ENCODE results near the gene ANKRD44.
"Not testable (repeated sequence)": the region's sequence is repeated elsewhere in the genome, so short reads cannot be mapped to it uniquely, and the experiment has no call there.

The ANKRD44 gene

DNA sequence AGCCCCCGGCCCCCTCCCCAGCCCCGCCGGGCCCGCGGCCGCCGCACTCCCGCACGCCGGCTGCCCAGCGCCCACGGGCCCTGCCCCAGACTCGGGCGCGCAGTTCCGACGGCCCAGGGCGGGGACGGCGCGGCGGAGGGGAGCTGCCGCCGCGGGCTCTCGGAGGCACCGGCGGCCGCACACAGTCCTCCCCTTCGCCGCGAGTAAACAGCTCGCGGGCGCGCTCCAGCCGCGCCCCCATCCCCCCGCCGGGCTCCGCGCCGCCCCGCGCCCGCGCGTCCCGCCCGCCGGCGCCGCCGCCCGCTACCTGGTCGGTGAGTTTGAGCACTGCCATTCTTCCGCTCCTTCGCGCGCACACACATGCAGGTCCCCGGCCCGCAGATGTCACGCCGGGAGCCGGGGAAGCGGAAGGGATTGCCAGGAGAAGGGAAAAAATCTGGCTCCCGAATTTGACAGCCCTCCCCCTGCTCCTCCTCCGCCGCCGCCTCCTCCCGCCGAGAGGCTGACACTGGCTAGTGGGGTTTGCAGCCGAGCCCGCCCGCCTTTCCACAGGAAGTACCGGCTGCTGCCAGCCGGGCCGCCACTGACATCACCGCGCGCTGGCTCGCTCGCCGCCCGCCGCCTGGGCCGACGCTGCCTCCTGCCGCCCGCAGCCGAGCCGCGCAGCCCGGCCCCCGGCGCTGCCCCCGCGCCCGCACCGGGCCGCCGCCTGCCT is at the start of gene ANKRD44:
ANKRD44 (minus strand) TSS at position 510 of the 715 bp plus-strand sequence; CDS start at position 334, 176 bp downstream.
- DNase-seq: peak; percentile 37 to 78

DNA sequence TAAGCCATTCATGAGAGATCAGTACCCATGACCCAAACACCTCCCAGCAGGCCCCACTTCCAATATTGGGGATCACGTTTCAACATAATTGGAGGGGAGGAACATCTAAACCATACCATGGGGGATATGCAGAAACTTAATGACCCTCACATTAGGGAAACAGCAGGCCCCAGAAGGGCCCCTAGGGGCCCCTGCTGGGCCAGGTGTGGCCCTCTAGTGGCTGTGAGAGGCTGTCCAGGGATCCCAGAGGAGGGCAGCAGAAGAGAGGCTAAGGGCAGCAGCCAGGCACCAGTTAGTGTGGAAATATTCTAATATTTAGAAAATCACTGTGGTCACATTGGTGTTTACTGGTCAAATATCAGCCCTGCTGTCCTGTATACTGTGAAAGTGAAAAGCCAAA is 49.3 kb upstream of the ANKRD44 start:
- DNase-seq: no peak

DNA sequence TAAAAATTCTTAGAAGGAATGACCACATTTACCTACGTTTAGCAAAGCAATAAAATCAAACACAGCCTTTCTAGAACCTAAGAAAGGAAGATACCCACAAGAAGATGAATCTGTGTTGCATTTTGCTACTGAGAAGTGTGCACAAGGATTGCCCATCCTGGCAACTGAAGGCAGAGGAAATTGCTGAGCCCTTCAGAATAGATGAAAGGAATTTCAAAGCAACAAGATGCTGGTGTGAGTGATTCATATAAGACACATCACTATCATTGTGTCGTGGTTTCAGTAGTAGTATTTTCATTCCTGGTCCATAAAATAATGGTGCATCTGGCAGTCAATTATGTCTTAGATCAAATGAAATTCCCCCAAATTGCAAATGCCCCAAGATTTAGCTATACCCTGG is 48.4 kb upstream of the ANKRD44 start:
- DNase-seq: no peak

DNA sequence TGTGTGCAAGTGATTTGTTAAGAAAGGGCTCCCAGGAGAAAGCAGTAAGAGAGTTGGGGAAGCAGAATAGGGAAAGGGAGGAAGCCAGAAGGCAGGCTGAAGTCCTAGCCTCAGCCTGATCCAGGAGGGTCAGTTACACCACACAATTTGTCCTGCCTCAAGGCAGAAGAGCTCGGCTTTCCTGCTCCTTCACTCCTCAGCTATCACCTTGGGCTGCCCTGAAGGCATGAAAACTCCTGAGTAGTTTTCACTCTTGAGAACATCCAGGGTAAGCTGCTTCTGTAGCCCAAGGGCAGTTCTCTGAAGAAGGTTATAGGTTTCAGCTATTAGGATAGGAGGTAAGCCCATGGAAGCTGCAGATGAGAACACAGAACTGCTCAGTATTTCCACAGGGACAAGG is 47.4 kb upstream of the ANKRD44 start:
- no peak for DNase-seq

DNA sequence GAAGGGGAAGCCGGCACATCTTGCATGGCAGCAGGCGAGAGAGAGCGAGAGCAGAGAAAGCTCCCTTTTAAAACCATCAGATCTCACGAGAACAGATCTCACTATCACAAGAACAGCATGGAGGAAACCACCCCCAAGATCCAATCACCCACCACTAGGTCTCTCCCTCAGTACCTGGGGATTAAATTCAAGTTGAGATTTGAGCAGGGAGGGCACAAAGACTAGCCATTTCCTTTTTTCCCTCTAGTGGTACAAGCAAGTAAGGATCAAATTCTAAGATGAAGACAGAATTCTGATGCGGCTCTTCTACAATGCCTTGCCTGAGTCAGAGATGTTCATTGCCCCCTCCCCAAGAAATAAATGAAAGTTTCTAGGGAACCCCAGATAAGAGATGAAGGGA is 45.6 kb upstream of the ANKRD44 start:
- no peak for DNase-seq

DNA sequence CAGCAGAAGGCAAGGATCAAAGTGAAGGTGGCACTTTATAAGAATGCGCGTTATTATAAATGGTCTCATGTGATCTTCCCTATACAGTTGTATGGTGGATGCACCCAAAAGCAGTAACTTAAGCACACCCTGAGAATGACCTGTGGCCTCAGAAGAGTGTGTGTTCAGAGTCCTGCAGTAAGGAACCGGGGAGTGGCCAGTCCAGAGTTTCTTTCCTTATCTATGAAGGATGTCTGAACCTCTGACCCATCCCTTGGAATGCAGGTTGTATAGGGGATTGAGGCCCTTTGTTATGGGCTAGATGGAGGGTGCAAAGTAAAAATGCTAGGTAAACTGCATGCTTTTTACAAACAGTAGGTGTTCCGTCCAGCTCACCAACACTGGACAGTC is 43.6 kb upstream of the ANKRD44 start:
- DNase-seq: no peak

DNA sequence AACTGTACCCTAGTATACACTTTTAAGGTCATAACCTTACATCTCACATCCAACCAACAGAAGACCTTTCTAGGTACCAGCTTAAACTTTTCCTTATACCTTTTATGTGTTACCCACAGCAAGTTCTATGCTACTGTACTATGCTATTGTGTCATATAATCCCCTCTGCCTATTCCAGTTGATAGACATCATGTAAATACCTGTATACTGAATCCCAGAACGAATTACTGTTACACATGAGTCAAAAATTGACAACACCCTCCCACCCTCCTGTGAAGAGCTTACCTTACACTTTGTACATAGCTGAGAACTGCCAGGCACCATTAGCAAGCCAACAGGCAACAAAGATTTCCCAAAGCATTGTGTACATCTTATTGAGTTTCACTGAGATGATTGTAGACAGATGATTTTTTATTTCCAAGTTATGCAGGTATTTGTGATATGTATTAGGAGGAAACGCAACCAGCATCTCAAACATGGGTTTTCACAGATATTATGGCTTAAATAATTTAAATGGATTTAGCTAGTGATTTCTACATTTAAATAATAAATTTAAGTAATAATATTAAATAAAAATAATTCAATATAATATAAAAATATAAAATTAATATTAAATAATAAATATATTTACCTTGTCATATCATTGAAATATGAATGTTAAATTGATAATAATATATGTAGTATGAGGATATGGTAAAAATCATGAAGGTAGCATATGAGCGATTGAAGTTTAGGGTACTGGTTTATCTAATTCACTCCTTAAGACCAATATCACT is 43.0 kb upstream of the ANKRD44 start:
- DNase-seq: no peak

DNA sequence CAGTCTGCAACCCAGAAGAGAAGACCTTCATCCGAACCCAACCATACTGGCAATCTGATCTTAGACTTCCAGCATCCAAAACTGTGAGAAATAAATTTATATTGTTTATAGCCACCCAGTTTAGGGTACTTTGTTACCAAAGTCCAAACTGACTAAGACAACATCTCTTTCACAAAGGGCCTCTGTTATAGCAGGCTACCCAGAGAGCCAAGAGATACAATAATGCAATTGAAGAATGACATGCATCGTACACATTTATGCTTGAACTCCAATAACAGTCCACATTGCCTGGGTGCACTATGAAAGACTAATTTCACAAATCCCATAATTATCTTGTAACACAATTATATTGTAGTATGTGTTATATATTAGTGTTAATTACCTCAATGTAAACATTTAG is 39.1 kb upstream of the ANKRD44 start:
- DNase-seq: no peak

DNA sequence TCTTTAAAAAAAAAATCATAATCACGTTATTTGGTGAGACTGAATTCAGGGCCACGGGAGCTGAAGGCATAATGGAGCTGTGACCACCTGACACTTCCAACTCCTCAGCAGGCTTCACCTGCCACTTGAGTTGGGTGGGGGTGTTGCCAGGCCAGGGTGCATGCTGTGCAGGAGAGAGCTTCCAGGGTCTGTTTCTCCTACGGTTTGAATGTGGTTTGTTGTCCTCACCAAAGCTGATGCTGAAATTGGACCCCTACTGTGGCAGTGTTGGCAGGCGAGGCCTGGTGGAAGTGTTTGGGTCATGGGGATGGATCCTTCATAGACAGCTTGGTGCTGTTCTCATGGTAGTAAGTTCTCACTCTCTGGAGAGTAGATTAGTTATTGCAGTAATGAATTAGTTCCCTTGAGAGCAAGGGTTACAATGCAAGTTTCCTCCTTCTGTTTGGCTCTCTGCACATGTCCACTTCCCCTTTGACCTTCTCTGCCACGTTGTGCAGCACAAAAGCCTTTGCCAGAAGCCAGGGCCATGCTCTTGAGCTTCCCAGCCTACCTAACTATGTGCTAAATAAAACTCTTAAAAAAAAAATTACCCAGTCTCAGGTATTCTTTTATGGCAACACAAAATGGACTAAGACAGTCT is 38.3 kb upstream of the ANKRD44 start:
- DNase-seq: no peak

DNA sequence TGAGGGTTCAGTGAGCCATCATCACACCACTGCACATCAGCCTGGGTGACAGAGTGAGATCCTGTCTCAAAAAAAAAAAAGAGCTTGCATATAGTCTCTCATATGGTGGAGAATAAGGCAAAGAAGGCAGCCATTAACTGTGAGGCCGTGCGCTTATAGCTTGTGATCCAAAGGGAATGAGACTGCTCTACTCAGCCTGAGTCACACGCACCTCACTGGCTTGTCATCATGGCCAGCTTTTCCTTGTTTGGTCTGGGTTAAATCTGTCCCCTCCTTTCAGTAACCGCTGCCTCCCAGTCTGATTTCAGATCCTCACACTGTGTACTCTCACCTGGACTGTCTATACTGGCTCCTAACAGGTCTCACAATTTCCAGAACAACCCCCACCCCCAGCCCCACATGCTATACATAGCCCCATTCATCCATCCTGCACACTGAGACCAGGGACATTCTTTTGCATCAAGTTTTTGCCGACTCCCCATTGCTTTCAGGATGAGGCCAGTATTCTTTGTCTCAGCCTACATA is 35.3 kb upstream of the ANKRD44 start:
- no peak for DNase-seq

DNA sequence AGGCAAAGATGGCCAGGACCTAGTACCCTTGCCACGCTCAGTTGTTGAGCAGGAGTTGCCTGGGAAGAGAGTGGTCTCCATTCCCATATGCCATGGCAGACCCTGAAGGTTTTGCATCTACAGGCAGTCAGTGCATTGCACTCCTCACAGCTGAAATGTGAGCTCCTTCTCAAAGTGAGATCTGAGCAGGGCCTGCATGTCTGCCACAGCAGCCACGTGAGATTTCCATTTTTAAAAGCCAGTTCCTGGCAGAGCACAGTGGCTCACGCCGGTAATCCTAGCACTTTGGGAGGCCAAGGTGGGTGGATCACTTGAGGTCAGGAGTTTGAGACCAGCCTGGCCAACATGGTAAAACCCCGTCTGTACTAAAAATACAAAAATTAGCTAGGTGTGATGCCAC is 33.4 kb upstream of the ANKRD44 start:
- not testable (repeated sequence) for DNase-seq

DNA sequence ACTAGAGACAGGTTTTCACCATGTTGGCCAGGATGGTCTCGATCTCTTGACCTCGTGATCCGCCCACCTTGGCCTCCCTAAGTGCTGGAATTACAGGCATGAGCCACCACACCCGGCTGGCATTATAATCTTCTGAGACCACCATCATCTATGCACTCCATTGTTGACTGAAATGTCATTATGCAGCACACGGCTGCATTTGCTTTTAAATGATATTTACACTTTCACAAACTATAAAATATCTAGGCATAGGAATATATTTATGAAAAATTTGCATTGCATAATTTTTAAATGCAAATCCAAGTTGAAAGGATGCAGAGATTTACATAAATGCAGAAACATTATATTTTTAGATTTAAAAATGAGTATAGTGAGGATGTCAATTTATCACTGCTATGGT is 30.0 kb upstream of the ANKRD44 start:
- no peak for DNase-seq

DNA sequence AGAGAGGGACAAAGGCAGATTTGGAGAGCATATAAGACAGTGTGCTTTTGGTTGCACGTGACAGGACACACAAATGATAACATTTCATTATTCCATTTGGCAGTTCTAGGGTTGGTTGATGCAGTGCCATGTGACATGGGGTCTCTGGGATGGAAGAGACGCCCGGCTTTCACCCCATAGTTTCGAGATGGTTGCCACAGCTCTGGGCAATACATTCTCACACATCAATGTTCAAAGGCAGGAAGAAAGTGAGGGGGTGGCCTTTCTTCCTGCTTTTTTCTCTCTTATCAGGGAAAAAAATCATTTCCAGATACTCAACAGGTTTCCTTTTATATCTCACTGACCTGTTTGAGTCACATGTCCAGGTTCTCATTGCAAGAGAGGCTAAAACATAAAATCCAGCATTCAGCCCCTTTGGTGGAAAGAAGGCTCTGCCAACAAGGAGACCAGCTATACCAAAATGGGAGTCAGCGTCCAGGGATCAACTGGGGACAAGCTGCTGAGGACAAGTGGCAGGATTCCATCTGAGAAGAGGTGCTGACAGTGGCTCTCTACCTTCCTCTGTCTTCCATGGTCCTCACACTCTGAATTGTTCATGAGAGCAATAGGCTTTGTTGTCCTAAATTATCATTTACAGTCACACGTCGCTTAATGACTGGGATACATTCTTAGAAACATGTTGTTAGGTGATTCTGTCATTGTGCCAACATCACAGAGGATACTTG is 29.1 kb upstream of the ANKRD44 start:
- no peak for DNase-seq

DNA sequence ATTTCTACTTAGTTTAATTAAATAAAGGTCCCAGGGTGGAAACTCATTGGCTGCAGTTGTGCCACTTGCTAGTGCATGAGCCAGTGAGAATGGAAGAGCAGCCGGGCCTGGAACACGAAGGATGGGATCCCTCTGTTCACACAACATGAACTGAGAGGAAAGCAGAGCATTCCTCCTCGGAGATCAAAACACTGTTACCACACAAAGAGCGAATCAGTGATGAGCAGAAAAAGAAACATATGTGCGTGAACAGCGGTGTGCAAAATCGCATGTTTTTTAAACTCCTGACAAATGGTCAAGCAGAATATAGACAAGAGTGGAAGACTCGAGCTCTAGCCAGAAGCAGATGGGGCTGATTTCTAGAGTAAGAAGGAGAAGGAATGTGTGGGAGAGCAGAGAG is 28.4 kb upstream of the ANKRD44 start:
- DNase-seq: no peak

DNA sequence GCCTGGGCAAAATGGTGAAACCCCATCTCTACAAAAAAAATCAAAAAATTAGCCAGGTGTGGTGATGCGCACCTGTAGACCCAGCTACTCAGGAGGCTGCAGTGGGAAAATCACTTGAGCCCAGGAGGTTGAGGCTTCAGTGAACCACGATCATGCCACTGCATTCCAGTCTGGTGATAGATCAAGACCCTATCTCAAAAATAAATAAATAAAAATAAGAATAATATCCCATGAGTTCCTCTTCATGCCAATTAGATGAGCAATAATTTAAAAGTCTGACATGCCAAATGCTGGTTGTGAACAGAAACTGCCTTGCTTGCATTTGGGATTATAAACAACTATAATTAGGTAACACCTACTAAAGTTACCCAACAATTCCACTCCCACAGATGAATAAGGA is 22.1 kb upstream of the ANKRD44 start:
- no peak for DNase-seq

DNA sequence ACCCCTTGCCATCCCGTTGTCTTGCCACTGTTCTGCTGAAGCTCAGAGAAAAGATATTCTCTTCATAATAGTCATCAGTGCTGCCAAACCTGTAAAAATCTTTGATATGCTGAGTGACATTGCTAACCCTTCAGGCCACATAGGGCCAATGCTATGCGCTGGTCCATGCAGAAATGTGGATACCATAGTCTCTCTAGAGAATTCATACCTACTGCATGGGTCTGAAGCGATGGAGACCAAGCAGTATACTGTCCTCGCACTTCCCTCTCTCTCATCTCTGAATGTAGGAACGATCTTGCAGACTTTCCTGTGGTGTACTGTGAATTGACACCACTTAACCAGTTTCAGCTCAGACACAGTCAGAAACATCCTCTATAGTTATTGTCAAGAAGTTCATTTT is 17.9 kb upstream of the ANKRD44 start:
- DNase-seq: no peak

DNA sequence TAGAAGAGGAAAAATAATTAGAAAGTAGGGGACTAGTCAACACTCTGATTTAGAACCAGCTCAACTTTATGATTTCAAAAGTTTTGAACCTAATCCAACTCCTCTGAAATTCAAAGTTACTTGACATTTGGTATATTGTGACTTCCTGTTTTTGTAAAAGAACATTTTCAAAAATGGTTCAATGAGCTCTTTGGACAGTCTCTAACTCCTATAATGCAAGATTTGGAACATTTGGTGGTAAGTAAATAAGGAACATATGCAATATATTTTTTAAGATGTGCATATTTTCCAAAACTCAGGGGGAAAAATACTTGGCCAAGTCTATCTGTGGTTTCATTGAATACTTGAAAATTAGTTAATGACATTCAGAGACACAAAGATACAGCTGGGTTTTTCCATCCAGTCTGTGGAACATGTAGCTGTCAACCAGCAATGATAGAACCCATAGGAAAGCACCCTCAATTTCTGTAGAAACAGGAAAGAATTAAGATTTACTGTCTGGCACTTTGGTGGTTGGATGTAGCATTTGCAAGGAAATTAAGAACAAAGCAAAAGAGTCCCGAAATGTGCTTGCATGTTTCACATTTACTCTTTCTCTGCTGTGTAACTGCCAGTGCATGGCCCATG is 17.0 kb upstream of the ANKRD44 start:
- no peak for DNase-seq

DNA sequence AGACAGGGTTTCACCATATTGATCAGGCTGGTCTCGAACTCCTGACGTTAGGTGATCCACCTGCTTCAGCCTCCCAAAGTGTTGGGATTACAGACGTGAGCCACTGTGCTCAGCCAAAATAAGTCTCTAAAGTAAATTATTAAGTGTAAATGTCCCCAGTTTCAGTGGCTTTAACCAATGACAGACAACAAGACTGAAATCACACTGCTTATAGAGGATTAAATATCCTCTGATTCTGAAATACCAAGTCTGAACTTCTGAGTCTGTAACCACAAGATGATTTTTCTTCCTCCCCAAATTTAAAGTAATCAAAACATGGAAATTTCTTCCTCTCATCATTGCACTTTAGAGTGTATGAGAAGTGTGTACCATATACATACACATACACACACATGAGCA is 16.5 kb upstream of the ANKRD44 start:
- no peak for DNase-seq

DNA sequence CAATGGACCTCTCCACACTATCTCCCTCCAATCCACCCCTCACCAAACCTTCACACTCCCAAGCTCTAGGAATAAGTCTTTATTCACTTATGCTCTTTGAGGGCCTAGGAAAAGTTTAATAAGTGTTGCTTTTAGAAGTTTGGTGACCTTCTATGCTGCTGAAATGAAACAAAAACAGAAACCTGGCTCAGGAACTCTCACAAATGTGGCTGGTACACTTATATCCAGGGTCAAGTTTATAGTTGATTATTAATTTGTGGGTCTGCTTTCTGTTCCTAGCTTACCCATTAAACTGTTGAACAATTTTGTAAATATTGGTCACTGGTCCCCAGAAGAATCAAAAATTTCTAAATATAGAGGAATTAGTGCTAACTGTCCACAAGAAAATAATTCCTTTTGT is 14.2 kb upstream of the ANKRD44 start:
- no peak for DNase-seq

DNA sequence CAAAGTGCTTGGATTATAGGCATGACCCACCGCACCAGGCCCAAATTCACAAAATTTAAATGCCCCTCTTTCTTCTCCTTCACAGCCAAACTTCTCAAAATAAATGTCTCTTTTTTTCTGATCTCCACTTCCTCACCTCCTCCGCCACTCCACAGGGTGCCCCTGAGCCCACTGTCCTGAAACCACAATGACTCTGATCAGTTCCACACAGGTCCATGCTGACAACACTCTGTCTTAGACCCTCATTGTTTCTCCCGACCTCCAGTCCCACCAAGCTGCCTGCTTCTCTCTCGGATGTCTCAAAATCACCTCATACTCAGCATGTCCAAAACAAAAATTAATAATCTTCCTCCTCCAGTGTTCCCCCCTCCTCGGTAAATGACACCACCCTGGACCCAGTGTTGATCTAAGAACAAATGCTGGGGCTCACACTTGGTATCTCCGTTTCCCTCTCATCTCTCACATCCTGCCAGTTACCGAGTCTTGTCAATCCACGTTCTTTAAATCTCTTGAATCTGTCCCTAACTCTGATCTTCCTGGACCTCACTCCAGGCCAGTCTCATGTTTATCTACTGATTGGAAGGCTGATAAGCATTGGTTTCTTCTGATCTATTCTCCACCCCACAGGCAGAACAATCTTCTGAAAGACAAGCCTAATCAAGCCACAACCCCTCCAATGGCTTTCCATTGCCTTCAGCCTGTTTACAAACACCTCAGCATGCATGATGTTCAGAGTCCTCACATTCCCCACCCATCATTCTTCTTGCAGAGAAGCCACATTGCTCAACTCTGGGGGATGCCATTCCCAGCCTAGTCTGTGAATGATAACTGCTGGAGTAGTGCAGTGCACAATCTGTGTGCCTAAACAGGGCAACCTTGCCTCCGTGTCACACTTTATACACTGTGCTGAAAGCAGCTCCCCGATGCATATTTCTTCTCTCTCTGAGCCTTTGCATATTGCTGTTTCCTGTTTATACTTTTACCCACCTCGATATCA is 12.4 kb upstream of the ANKRD44 start:
- no peak for DNase-seq

DNA sequence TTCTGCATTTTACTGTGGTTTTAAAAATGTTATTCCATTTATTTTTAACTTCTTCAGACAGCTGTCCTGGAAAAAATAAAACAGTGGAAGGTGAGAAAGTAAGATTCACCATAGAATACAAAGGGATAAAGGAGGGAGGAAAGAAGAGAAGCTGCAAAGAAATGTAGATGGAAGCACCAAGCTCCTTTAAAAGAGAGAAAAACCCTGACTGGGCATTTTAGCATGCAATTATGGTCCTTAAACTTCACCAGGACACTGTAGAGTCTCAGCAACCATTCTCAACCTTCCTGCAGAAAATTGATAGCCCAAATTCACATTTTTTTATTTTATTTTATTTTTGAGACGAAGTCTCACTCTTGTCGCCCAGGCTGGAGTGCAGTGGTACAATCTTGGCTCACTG is 11.6 kb upstream of the ANKRD44 start:
- no peak for DNase-seq
